Body of pancreas (tissue), 4 donors: ENCODE data around the gene KIF1B.

ENCODE experiments used
- CTCF ChIP-seq, 7 experiments: fragments of 450-650 bp in 4 of 7; fragments of 200-600 bp in 3 of 7; sonication (generic) in 3 of 7; IDR thresholded peaks; one replicate each; pipeline ENCODE4 v1.5.1; 2016 to 2019; ENCODE audit warnings: antibody characterized with exemption in 7 of 7
- POLR2A ChIP-seq, 3 donors: fragments of 450-650 bp; IDR thresholded peaks; one replicate each; pipeline ENCODE4 v1.6.1; 2016; ENCODE audit warnings: antibody characterized with exemption in 3 of 3, mild to moderate bottlenecking in 2 of 3

GRCh38 chr1:10304295-10304694, 93.9 kb downstream of the KIF1B start:
- no peak for TF ChIP-seq CTCF (IDR thresholded peaks at IDR 0.05)
- no peak for TF ChIP-seq POLR2A (IDR thresholded peaks at IDR 0.05)
